B cell (primary cell): ENCODE results near the gene TRPM4. TPM values are rescaled to one million over a fixed set of nuclear protein-coding genes. Genes with fewer than 3 reads are reported as not detected.

Experiments
- ATAC-seq: fragments of 200-7000 bp; cut with Tn5 transposase; one replicate; pipeline ENCODE4 v1.10.0; 2021; ENCODE audit warnings: low read depth, mild to moderate bottlenecking, moderate number of reproducible peaks, moderate library complexity
- CTCF ChIA-PET: fragments of 350-600 bp; sonication (Branson Sonifier 250); formaldehyde crosslinking; loops from one replicate; lab custom pipeline; 2021; ENCODE audit warnings: antibody characterized with exemption, inconsistent platforms; lab: Charles Lee
- POLR2A ChIA-PET: fragments of 350-600 bp; sonication (Branson Sonifier 250); formaldehyde crosslinking; loops from one replicate; lab custom pipeline; 2021; ENCODE audit warnings: antibody characterized with exemption; lab: Charles Lee
- DNase-seq: peaks from one replicate; pipeline ENCODE4 v3.0.0; 2013
- H2AFZ ChIP-seq: 2 replicates; pipeline ENCODE4 v1.6.1; 2012; ENCODE audit warnings: mild to moderate bottlenecking, low read depth, low read length; ENCODE audit not compliant: insufficient read depth, poor library complexity, severe bottlenecking
- H3K27ac ChIP-seq, 2 donors: 1 replicate in 1 of 2; 2 replicates in 1 of 2; pipeline ENCODE4 v1.5.1; 2012 to 2013; ENCODE audit warnings: low read length in 2 of 2, mild to moderate bottlenecking in 2 of 2, moderate library complexity in 1 of 2
- H3K27me3 ChIP-seq, 4 experiments: fragments of 200-600 bp in 1 of 4; sonication (generic) in 1 of 4; replicated peaks in 1 of 4; 1 replicate in 2 of 4; 2 replicates in 2 of 4; pipeline versions ENCODE4 v1.6.1 to v1.7.0; 2013 to 2016; ENCODE audit warnings: low read length in 3 of 4, mild to moderate bottlenecking in 2 of 4, mixed read lengths in 1 of 4, moderate library complexity in 1 of 4; ENCODE audit not compliant: insufficient read depth in 4 of 4, control insufficient read depth in 3 of 4; ENCODE audit errors: control extremely low read depth in 1 of 4
- H3K36me3 ChIP-seq, 2 experiments: replicated peaks in 1 of 2; 1 replicate in 1 of 2; 2 replicates in 1 of 2; pipeline versions ENCODE4 v1.6.1 to v1.7.1; 2013; ENCODE audit warnings: low read length in 1 of 2; ENCODE audit not compliant: insufficient read depth in 2 of 2, control insufficient read depth in 1 of 2; ENCODE audit errors: control extremely low read depth in 1 of 2, extremely low read depth in 1 of 2
- H3K4me1 ChIP-seq, 2 donors: fragments of 200-600 bp in 1 of 2; sonication (generic) in 1 of 2; 1 replicate in 1 of 2; 2 replicates in 1 of 2; pipeline versions ENCODE4 v1.5.1 to v1.6.1; 2013 to 2017; ENCODE audit warnings: low read length in 2 of 2; ENCODE audit not compliant: control insufficient read depth in 2 of 2, insufficient read depth in 2 of 2
- H3K4me2 ChIP-seq: replicated peaks from 2 replicates; pipeline ENCODE3; 2012; ENCODE audit warnings: mild to moderate bottlenecking, low read depth, low read length; ENCODE audit not compliant: poor library complexity, severe bottlenecking
- H3K4me3 ChIP-seq, 5 experiments: fragments of 200-600 bp in 1 of 5; sonication (generic) in 1 of 5; 1 replicate in 3 of 5; 2 replicates in 2 of 5; pipeline versions ENCODE4 v1.5.1 to v1.7.0; 2011 to 2016; ENCODE audit warnings: low read length in 4 of 5, mild to moderate bottlenecking in 4 of 5, low read depth in 2 of 5, control low read depth in 1 of 5, moderate library complexity in 1 of 5; ENCODE audit not compliant: insufficient read depth in 1 of 5; ENCODE audit errors: control extremely low read depth in 1 of 5, extremely low read depth in 1 of 5
- H3K79me2 ChIP-seq: fragments of 200-600 bp; sonication (generic); one replicate; pipeline ENCODE4 v1.6.0; 2016; ENCODE audit warnings: low read length; ENCODE audit not compliant: control insufficient read depth, insufficient read depth
- H3K9ac ChIP-seq: fragments of 200-600 bp; sonication (generic); 2 replicates; pipeline ENCODE4 v1.6.1; 2017; ENCODE audit warnings: mild to moderate bottlenecking, low read length, moderate library complexity
- H3K9me3 ChIP-seq, 3 donors: one replicate each; pipeline versions ENCODE4 v1.6.1 to v1.7.1; 2013; ENCODE audit warnings: low read length in 2 of 3; ENCODE audit not compliant: control insufficient read depth in 2 of 3, insufficient read depth in 1 of 3; ENCODE audit errors: control extremely low read depth in 1 of 3
- H4K20me1 ChIP-seq: 2 replicates; pipeline ENCODE4 v1.6.0; 2012; ENCODE audit warnings: mild to moderate bottlenecking, low read length; ENCODE audit not compliant: insufficient read depth, control insufficient read depth, poor library complexity, severe bottlenecking
- H3K27ac Mint-ChIP-seq: one replicate; pipeline ENCODE4 v1.8.0; 2021; ENCODE audit warnings: mixed read lengths
- H3K27me3 Mint-ChIP-seq: one replicate; pipeline ENCODE4 v1.8.0; 2021; ENCODE audit warnings: mixed read lengths
- H3K4me1 Mint-ChIP-seq: one replicate; pipeline ENCODE4 v1.8.0; 2021; ENCODE audit warnings: mixed read lengths
- H3K4me3 Mint-ChIP-seq: one replicate; pipeline ENCODE4 v1.8.0; 2021; ENCODE audit warnings: mixed read lengths
- H3K9me3 Mint-ChIP-seq: one replicate; pipeline ENCODE4 v1.8.0; 2022; ENCODE audit warnings: mixed read lengths; ENCODE audit not compliant: insufficient read depth
- CTCF ChIP-seq: fragments of 200-600 bp; IDR thresholded peaks from one replicate; pipeline ENCODE4 v1.8.0; 2022; ENCODE audit warnings: antibody characterized with exemption, mild to moderate bottlenecking
- EZH2 ChIP-seq: IDR thresholded peaks from 2 replicates; pipeline ENCODE4 v1.6.1; 2012; ENCODE audit warnings: borderline replicate concordance, low read depth, mild to moderate bottlenecking, moderate library complexity, low read length; ENCODE audit not compliant: insufficient read depth, poor library complexity, severe bottlenecking
- WGBS: methylation state at CpG from one replicate; pipeline ENCODE4 v1.1.5; 2013; ENCODE audit warnings: missing lambda C conversion rate; ENCODE audit not compliant: insufficient coverage; 5-methylcytosine and 5-hydroxymethylcytosine counted together
- intact Hi-C: fragments of 100-400 bp; cut with micrococcal nuclease; formaldehyde crosslinking; loops from one replicate; pipeline ENCODE4 v1.10.0; 2022
- polyA plus RNA-seq: library from polyadenylated mRNA; depleted of rRNA; stranded (reverse); fragments of >200 nt; gene quantifications from 2 replicates; pipeline ENCODE4 v1.2.3, GENCODE V29; 2012
- total RNA-seq, 2 donors: library from RNA; stranded (reverse); fragments of 120-200 nt in 1 of 2; gene quantifications; 1 replicate in 1 of 2; 2 replicates in 1 of 2; pipeline versions ENCODE4 v1.2.3 to v1.2.4, GENCODE V29; 2013 to 2022

TRPM4 gene
- total and polyA plus RNA-seq, 2 donors (not counting 1 experiment from before 2014, with no cell fraction given): 0.24 TPM; not detected in 1

DNA sequence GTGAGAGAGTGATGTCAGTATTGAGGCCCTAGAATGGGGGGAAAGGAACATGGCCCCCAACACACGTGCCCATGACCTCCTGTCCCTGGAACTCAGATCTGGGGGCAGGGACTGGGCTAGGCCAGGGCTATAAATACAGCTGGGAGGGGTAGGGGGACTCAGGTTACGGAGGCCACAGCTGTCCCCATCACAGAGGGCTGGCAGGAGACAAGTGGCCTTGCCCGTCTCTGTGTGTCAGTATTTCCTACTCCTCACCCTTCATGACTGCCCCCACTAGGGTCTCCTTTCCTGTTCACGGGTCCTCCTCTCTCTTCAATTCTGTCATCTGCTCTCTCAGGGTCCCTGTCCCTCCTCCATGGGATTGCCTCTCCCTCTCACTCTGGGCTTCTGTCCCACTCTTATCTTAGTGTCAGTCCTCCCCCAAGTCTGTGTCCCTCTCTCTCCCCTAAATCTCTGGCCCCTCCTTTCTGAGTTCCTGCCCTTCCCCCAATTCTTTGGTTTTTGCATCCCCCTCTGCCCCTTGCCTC is 1.7 kb upstream of the TRPM4 start:
- peaks cover 2% of the 10 kb centered on the region for H3K9me3 Mint-ChIP-seq
- CTCF ChIA-PET: interaction anchor here (0.6 to 1.7 kb wide), 3 partner anchors 44 to 60 kb away, joined by 3 to 6 read pairs (median 3); no protein-coding TSS in a partner anchor
- POLR2A ChIA-PET: no interaction called here

More for the DNA sequence above, 1.7 kb upstream of the TRPM4 start:
- Histone ChIP-seq H3K9me3 (peaks cover 0 to 38% (median 7%) of the 10 kb centered on the region in 3 donors), H3K4me3 (no peak overlapping the region), H3K4me1 (peaks cover 21 to 27% of the 10 kb centered on the region in 2 donors), H3K27me3 (peaks cover 0 to 63% (median 17%) of the 10 kb centered on the region in 4 experiments), H3K9ac (no peak overlapping the region), H3K4me2 (no peak overlapping the region), H2AFZ (no peak overlapping the region), H3K79me2 (no peaks in the 10 kb centered on the region), H3K27ac (no peak overlapping the region), H3K36me3 (no peaks in the 10 kb centered on the region), H4K20me1 (no peaks in the 10 kb centered on the region)
- Mint-ChIP-seq H3K27me3 (peaks cover 55% of the 10 kb centered on the region), H3K27ac (no peak overlapping the region), H3K4me3 (no peak overlapping the region), H3K4me1 (peaks cover 23% of the 10 kb centered on the region)
- intact Hi-C loops: no loop called here
- 54% methylated on average over 3 of the region's 4 CpGs for whole genome bisulfite sequencing
- DNase-seq (no peak), ATAC-seq (no peak)
- TF ChIP-seq CTCF (no peak), EZH2 (no peak)
